ENCODE results near the gene SFRP5.

The SFRP5 gene

DNA sequence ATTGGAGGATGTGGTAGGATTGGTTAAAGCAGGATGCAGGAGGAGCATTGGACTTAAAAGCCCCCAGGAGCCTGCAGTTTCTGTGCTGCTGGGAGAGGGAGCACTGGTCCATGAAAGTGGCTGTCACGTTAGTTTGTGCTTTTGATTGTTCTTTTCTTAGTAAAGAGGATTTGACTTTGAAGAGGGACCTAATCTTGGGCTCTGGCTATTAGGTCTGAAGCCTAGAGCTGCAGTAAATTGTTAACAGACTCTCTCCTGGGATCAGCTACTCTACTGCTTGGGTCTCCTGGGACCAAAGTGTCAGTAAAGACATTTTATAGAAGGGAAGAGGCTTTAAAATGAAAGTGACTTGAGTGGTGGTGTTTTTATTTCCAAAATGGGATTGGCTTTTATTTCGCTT, 31.2 kb downstream of the SFRP5 start:
- no peak for DNase-seq (ENCODE audit: low spot score)

DNA sequence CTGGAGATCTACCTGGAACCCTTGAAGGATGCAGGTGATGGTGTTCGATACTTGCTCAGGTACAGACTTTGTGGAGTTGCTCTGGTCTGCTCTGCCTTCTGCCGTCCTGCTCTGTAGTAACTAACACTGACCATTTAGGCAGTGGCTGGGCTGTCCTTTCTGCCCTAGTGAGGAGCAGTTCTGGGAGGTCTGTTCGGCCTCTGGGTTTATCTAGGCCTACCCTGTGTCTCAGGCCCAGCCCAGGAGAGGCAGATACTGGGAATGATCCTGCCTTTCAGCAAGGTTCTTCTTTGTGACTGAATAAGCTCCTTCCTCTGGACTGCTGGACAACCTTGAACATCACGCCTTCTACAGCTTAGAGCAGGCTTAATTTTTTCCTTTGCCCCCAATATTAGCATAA, 33.2 kb downstream of the SFRP5 start:
- no peak for DNase-seq (ENCODE audit: low spot score)

DNA sequence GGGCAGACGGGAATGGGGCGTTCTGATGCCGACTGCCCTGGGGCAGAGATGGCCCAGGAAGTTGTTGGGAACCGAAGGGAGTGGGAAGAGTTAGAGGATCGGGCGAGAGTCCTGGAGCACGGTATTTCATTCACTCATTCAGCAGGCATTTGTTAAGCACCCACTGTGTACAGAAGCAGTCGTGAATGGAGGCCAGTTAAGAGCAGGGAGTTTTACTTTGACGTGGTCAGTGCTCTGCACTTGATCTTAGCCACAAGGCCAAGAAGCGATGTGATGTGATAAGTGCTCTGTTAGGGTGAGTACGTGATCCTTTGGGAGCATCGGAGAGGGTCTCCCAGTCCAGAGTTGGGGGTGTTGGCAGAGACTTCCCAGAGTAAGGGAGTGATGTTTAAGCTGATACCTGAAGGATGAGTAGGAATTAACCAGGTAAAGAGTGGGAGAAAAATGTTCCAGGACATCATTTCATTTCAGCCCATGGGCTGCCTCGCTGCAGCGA, 34.0 kb downstream of the SFRP5 start:
- no peak for DNase-seq (ENCODE audit: low spot score)

DNA sequence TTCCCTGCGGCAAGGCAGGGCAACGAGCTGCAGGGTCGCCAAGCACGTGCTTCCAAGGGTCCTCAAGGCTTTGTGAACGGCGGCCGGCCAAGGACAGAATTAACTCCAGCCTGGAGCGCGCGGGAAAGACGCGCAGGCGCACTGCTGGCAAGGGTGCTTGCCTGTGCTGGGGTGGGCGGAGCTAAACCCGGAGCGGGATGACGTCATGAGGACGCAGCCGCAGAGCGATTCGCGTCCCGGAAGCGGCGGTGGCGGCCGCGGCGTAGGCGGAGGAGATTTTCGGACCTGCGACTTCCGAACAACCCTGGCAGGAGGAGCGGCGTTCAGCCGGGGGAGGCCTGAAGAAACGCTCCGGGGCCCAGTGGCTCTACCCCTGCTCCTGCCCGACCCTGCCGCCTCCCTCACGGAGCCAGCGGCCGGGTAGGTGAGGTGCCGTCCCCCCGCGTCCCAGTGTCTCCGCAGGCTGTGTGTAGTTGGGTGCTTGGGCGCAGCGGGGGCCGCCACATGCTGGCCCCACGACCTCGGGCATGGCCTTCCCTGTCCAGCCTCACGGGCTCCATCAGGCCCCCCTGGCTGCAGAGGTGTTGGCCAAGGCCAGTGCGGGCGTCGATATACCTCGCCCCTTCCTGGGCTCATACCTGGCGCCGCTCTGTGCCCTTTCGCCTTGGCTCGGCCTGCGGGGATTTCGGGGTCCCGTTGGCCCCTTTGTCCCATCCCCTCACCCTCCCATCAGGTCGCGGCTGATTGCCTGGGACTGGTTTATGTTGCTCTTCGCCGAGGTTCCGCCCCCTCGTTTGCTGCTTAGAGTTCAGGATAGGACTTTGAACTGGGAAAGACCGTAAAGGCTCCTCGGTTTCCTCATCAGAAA, 34.7 kb downstream of the SFRP5 start, which contains the start of gene ZFYVE27:
Gene ZFYVE27 (plus strand): TSS at position 227 of the 868 bp plus-strand sequence. CDS start 1,350 bp downstream, outside the sequence.
- peak; percentile 95 for DNase-seq (ENCODE audit: low spot score)

DNA sequence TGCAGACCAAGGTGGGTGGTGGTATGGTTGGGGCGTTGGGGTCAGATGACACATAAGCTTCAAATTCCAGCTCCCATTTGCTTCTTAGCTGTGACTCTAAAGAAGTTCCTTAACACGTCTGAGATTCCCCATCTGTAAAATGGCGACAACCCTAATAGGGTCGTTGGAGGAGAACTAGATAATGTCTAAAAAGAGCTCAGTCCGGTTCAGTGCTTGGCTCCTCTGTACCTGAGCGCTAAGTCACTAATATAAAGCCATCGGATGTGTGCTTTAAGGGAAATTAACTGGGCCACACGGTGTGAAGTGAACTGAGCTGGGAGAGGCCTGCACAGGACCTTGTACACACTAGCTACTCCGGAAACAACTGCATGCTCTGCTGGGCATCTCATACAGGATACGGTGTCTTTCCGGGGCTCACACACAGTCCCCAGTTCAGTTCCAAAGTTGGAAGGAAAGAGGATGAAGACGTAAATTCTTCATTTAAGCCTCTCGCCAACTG, 35.3 kb downstream of the SFRP5 start:
- no peak for DNase-seq (ENCODE audit: low spot score)

DNA sequence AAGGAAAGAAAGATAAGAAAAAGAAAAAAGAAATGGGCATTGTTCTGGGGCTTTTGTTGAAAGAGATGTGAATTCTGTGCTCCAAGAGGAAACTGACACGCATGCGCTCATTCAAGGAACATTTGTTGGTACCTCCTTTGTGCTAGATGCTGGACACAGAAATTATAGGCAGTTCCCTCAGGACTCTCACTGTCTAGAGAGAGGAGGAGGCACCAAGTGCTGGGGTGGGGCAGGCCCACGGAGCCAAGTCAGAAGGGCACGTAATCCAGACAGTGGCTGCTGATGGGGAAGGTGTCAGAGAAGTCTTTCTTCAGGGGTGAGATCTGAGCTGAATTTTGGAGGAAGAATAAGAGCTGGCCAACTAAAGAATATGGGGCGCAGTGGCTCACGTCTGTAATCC, 37.8 kb downstream of the SFRP5 start:
- no peak for DNase-seq (ENCODE audit: low spot score)

DNA sequence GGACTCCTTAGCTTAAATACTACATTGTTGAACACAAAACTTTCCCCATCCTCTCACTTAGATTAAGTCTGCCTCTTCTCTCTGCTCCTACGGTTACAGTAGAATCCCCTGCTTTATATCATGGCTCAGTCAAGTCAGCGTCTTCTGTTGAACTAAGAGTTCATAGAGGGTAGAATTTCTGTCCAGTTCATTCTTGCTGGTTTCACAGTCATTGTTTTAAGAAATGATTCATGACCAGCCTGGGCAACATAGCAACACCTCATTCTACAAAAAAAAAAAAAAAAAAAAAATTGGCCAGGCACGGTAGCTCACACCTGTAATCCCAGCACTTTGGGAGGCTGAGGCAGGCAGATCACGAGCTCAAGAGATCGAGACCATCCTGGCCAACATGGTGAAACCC, 38.5 kb downstream of the SFRP5 start:
- DNase-seq (ENCODE audit: low spot score) = no peak

DNA sequence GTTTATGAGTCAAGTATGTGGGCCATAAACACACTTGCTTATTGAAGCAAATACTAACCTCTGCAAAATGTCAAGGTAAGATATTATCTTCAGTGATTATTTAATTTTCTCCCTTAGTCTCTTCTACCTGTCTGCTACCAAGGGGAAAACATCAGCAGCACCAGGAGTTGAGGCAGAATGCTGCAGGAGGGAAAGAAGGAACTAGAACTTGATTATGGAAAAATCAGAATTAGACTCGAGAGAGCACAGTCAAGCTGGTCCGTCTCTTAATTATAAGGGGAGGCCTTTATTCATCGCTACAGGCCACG, 39.8 kb downstream of the SFRP5 start:
- no peak for DNase-seq (ENCODE audit: low spot score)

DNA sequence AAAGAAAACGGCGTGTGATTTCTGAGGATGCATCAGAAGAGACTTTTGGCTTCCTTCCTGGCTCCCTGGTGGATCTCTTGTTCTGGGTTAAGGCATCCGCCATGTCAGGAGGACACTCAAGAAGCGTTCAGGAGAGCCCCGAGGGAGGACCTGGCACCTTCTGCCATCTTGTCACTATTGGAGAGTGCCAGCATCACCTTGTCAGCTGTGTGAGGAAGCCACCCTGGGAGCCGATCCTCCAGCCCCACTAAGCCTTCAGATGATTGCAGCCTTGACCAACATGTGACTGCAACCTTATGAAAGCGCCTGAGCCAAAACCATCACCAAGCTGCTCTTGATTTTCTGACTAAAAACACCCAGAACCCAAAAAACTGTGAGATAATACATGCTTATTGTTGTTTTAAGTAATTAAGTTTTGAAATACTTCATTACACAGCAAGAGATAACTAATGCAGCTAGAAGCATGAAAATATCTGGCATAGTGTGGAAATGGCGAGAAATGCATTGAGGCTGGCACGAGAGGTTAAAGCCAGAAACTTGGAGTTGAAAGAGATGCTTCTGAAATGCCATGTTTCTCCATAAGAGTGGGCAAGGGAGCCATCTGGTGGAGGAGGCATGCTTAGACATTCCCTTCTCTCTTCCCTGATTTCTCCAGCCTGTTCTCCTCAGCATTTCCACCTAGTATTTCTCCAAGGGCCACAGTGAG, 40.3 kb downstream of the SFRP5 start:
- peak; percentile 79 for DNase-seq (ENCODE audit: low spot score)

DNA sequence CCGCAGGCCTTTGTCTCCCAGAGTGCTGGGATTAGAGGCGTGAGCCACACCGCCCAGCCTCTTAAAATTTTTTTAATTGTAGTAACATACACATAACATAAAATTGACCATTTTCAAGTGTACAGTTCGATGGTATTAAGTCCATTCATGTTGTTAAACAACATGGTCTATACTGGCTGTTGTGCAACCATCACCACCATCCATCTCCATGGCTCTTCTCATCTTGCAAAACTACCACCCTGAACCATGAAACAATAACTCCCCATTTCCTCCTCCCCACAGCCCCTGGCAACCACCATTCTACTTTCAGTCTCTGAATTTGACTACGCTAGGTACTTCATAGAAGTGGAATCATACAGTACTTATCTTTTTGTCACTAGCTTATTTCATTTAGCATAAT, 42.8 kb downstream of the SFRP5 start:
- no peak for DNase-seq (ENCODE audit: low spot score)

DNA sequence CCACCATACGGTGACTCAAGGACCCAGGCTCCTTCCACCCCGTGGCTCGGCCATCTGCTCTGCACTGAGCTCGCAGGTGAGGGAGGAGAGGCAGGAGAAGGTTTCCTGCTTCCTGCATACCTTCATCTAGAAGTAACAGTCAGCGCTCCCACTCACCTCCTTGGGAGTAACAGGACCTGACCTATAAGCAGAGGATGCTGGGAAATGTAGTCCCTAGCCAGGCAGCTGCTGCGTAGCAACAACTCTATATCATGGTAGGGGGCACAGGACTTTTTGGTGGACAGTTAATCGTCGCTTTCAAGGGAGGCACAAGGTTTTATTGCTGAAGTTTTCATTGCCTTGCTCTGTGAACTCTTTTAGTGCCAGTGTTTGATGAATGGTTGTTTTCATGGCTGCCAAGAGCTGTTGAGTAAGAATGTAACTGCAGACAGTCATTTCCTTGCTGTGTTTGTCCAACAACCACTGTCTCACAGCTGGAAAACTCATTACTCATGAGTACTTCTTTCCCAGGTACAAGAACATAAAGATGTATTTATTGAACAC, 45.1 kb downstream of the SFRP5 start:
- DNase-seq (ENCODE audit: low spot score) = no peak

DNA sequence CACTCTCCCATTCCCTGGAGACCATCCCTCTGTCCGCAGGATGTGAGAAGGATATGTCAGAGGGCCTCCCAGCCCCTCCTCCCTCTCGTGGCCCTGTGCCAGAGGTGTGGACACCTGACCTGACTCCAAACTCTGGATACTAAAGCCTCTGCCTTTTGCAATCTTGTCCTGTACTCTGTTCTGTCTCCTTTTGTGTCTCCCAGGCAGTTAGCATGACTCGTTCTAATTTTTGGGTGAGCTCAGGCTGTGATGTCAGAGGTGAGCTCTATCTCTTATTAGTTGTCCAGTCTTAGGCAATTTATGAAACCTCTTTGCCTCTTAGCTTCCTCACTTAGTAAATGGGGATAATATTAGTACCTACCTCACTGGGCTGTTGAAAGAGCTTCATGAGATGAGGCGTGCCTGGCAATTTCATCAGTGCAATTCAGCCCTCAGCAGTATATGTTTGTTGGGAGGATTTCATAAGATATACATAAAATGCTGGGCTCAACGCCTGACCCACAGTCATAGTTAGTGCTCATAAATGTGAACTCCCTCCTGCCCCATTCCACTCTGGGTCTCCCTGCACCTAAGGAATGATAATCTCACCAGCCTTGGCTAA, 47.4 kb downstream of the SFRP5 start:
- no peak for DNase-seq (ENCODE audit: low spot score)

DNA sequence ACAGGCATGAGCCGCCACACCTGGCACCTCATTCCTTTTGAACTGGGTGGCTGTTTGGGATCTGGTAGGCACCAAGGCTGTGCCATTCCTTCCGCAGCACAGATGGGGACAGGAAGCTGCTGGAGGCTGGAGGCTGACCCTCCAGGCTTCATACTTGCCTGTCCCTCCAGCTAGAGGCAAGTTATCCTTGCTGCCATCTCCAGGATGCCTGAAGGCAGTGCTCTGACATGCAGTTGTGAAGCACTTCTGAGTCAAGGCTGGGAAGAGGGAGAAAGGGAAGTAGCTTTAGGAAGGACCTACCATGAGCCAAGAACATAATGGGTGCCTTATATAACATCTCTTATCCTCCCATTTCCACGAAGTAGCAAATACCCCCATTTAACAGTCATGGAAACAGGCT, 48.8 kb downstream of the SFRP5 start:
- no peak for DNase-seq (ENCODE audit: low spot score)

DNA sequence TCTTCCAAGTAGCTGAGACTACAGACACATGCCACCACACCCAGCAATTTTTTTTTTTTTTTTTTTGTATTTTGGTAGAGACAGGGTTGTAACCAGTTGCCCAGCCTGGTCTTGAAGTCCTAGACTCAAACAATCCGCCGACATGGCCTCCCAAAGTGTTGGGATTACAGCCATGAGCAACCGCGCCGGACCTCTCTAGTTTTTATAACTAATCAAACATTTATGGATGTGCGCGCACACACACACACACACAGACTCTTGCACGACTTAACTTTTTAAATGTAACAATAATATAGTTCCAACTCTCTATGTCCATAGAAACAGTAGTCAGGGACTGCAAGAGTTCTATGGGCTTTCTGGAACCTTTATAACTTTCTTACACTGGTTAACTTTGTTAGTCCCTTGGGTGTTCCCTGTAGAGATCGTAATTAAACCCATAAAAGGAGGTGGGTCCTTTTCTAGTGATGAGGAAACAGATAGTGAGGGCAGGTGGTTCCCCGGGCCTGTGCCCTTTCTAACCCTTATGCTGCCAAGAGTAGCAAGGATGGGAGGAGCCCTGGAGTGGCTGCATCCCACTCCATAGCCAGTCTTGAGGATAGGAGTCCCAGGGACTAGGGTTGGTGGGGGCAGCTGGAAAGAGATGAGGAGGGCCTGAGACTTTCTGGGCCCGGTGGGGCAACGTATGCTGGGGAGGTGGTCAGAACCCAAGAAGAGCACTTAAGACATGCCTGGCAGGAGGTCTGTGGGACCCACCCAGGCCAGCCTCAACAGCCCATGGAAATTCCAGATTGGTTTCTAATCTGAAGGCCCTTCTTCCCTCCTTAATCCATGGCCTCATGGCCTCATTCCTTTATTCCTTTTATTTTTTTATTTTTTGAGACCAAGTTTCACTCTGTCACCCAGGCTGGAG, 49.7 kb downstream of the SFRP5 start:
- DNase-seq (ENCODE audit: low spot score) = no peak

DNA sequence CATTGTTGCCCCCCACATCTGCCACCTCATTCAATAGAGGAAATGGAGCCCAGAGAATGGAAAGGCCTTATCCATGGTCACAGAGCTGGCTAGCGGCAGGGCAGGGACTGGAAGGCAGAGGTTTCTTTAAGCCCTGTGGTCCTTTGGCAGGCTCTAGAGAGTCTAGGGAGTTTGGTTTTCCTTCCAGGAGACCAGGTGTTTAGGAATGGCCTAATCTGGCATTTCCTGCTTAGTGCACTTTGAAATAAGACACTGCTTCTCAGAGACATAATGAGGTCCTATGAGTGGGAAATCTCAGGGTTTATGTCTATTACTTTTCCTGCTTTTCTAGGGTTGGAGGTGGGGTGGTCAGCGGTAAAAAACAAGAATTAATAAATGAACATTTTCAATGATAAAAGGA, 52.2 kb downstream of the SFRP5 start:
- no peak for DNase-seq (ENCODE audit: low spot score)

DNA sequence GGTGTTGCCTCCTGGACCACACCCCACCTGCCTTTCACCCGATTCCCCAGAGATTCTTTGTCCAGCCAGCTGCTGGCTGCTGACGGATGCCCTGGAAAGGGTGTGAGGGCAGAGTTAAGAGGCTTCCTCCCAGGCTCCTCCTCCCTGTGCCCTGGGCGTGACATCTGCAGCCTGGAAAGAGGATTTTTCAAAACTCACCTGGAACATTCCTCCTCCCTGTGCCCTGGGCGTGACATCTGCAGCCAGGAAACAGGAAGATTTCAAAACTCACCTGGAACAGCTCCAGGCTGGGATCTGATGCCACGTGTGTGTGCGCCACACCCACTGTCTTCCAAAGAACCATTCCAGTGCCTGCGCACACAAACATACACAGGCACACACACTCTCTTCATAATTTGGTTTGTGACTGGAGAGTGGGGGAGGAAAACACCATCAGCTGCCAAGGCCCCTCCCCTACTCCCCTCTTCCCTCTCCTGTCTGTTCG, 53.1 kb downstream of the SFRP5 start:
- DNase-seq (ENCODE audit: low spot score) = peak; percentile 73

DNA sequence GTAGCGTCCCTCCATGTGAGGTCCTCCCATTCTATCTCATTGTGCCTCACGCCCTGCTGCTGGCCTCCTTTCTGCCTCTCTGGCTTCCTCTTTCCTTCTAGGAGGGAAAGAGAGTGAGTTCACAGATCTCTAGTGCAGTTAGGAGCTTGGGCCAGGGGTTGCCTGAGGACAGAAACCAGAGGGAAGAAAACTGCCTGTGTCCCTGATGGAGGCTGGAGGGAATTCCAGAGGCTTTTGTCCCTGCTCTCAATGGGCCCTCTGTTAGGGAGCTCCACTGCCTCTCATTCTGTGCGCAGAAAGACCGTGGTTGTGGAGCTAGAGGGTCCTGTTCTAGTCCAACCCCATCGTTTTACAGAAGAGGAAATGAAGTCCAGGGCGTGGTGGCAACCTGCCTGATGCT, 53.6 kb downstream of the SFRP5 start:
- no peak for DNase-seq (ENCODE audit: low spot score)

DNA sequence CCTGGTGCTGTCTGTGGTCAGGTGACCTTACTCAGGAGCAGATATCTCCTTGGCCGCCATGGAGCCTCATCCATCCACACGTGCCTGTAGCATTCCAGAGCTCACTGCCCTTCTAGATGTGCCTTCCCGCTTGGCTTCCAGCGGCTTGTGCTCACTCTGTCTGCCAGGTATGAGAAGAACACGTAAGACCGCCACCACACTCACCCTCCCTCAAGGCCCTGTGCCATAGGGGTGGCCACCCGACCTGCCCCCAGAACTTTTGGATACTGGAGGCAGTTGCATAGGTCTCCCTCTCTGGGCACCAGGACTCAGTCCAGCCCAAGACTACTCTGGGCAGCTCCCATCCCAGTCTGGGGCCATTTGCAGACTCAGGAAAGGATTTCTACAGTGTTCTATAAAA, 54.2 kb downstream of the SFRP5 start:
- DNase-seq (ENCODE audit: low spot score) = no peak

All from SK-N-DZ (cell line).